Mesendoderm (in vitro differentiated cells): ENCODE data around the gene ABO.

ENCODE experiments used
- DNase-seq: peaks from one replicate; pipeline ENCODE4 v3.0.0; 2013
- H2AK5ac ChIP-seq: 2 replicates; pipeline ENCODE4 v1.6.1; 2013; ENCODE audit warnings: low read length, inconsistent platforms
- H2BK120ac ChIP-seq: 2 replicates; pipeline ENCODE4 v1.6.1; 2013; ENCODE audit warnings: low read depth, mild to moderate bottlenecking, low read length, moderate library complexity, mixed read lengths
- H2BK15ac ChIP-seq: replicated peaks from 2 replicates; pipeline ENCODE4 v1.6.1; 2013; ENCODE audit warnings: low read depth, mild to moderate bottlenecking, moderate library complexity
- H2BK5ac ChIP-seq: 2 replicates; pipeline ENCODE4 v1.6.1; 2013; ENCODE audit warnings: low read length, inconsistent platforms
- H3K18ac ChIP-seq: 2 replicates; pipeline ENCODE4 v1.6.1; 2013; ENCODE audit warnings: mild to moderate bottlenecking, low read length, mixed read lengths
- H3K23ac ChIP-seq: one replicate; pipeline ENCODE4 v1.6.1; 2013; ENCODE audit warnings: low read length
- H3K27ac ChIP-seq: 2 replicates; pipeline ENCODE4 v1.5.1; 2013; ENCODE audit warnings: low read depth, mild to moderate bottlenecking, inconsistent platforms, low read length, moderate library complexity
- H3K27me3 ChIP-seq: 2 replicates; pipeline ENCODE4 v1.6.1; 2013; ENCODE audit warnings: low read length, control low read depth, mild to moderate bottlenecking, inconsistent platforms; ENCODE audit not compliant: insufficient read depth, poor library complexity
- H3K36me3 ChIP-seq: 2 replicates; pipeline ENCODE4 v1.6.1; 2013; ENCODE audit warnings: low read length, inconsistent platforms; ENCODE audit not compliant: control insufficient read depth, insufficient read depth
- H3K4ac ChIP-seq: one replicate; pipeline ENCODE4 v1.6.1; 2013; ENCODE audit warnings: low read depth, mild to moderate bottlenecking, low read length, moderate library complexity
- H3K4me1 ChIP-seq: 2 replicates; pipeline ENCODE4 v1.6.1; 2013; ENCODE audit warnings: low read depth, low read length, inconsistent platforms; ENCODE audit not compliant: control insufficient read depth
- H3K4me2 ChIP-seq: 2 replicates; pipeline ENCODE4 v1.6.1; 2013; ENCODE audit warnings: low read length
- H3K4me3 ChIP-seq: 2 replicates; pipeline ENCODE4 v1.5.1; 2013; ENCODE audit warnings: mild to moderate bottlenecking, low read length
- H3K56ac ChIP-seq: one replicate; pipeline ENCODE4 v1.6.1; 2013; ENCODE audit warnings: low read length
- H3K79me1 ChIP-seq: 2 replicates; pipeline ENCODE4 v1.6.1; 2013; ENCODE audit warnings: low read length, inconsistent platforms
- H3K79me2 ChIP-seq: 2 replicates; pipeline ENCODE4 v1.6.1; 2013; ENCODE audit warnings: mild to moderate bottlenecking, low read length; ENCODE audit not compliant: control insufficient read depth, insufficient read depth
- H3K9ac ChIP-seq: 2 replicates; pipeline ENCODE4 v1.6.1; 2013; ENCODE audit warnings: low read length, inconsistent platforms
- H4K5ac ChIP-seq: one replicate; pipeline ENCODE4 v1.6.1; 2013; ENCODE audit warnings: low read length
- H4K8ac ChIP-seq: one replicate; pipeline ENCODE4 v1.6.1; 2013; ENCODE audit warnings: low read depth, mild to moderate bottlenecking, control low read depth, low read length, moderate library complexity
- WGBS: extraction: QIAGEN DNeasy Blood & Tissue Kit; methylation state at CpG from one replicate; pipeline ENCODE4 v1.1.7; 2013; ENCODE audit warnings: low lambda C conversion rate, missing lambda C conversion rate; ENCODE audit not compliant: insufficient coverage; ENCODE audit errors: extremely low coverage; 5-methylcytosine and 5-hydroxymethylcytosine counted together

The ABO gene

DNA sequence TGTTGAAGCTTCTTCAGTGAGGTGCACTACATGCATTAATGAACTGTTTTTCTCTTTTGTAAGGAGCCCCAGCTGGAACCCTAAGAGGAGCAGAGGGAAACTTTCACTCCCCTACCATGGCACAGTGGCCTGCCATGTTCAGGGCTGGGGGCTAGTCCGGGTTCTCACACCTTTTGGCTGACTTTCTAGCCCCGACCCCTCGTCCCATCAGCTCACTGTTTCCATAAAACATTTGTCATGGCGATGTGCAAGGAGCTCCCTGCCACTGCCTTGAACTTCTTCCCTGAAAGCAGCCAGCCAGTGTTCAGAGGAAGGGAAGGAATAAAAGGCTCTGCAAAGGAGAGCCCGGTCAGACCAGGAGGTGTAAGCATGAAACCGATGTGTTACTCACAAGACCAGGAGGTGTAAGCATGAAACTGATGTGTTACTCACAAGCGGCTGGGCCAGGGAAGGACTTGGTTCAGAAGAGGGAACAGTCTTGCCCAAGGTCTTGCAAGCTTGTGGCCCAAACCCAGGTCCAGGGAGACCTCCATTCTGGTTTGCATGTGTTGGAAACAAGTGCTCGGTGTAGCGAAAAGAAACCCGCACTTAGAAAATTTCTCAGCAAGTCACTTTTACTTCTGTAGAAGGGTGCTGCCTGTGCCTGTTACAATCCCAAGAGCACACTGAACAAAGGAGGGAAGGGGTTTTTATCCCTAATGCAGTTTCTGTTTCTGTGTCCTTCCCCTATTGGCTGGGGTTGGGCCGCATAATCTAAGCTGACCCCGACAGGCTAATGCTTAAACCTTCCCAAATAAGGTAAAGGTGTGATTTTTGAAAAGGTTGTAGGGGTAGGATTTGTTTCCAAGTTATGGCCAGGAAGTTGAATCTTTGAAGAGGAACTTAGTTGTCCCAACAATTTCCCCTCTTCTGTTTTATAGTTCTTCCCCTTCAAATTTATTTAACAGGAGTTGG is 3.4 kb upstream of the ABO start:
- no peak overlapping the region for H3K4ac ChIP-seq
- H3K27ac ChIP-seq = no peak overlapping the region
- H3K4me1 ChIP-seq = no peaks in the 10 kb centered on the region
- peak; percentile 7 for DNase-seq
- no peak overlapping the region for H2BK5ac ChIP-seq
- no peak overlapping the region for H3K18ac ChIP-seq
- no peak overlapping the region for H4K5ac ChIP-seq
- H3K36me3 ChIP-seq = no peaks in the 10 kb centered on the region
- no peak overlapping the region for H3K56ac ChIP-seq
- H3K4me2 ChIP-seq = no peak overlapping the region
- H3K4me3 ChIP-seq = no peak overlapping the region
- no peak overlapping the region for H4K8ac ChIP-seq
- WGBS = no CpG with 5 or more reads among the region's 12 CpGs
- H3K27me3 ChIP-seq = peaks cover 22% of the 10 kb centered on the region
- no peak overlapping the region for H2BK120ac ChIP-seq
- no peak overlapping the region for H2AK5ac ChIP-seq
- no peaks in the 10 kb centered on the region for H3K79me2 ChIP-seq
- H3K79me1 ChIP-seq = no peaks in the 10 kb centered on the region
- no peak overlapping the region for H3K23ac ChIP-seq
- no peak overlapping the region for H3K9ac ChIP-seq
- no peak overlapping the region for H2BK15ac ChIP-seq

DNA sequence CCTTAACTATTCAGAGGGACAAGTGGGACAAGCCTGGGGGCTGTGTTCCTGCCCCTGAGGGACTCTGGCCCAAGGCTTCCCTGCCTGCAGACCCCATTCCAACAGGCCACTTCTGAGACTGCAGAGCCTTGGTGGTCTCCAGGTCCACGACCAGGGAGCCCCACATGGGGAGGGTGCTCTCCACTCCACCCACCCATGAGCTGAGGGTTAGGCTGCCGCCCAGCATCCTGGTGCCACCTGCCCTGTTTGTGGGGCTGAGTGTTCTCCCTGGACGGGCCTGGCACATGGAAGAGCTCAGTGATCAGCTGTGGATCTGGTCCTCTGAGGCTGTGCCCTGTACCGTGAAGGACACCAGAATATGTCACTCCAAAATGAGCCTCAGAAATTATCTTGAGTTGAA is 2.5 kb upstream of the ABO start:
- Histone ChIP-seq H3K79me2 (no peaks in the 10 kb centered on the region), H3K27ac (no peak overlapping the region), H2BK15ac (no peak overlapping the region), H4K8ac (no peak overlapping the region), H3K9ac (no peak overlapping the region), H3K4me1 (no peaks in the 10 kb centered on the region), H3K27me3 (peaks cover 27% of the 10 kb centered on the region), H3K79me1 (no peaks in the 10 kb centered on the region), H3K36me3 (no peaks in the 10 kb centered on the region), H2AK5ac (no peak overlapping the region), H4K5ac (no peak overlapping the region), H3K4me3 (no peak overlapping the region), H2BK5ac (no peak overlapping the region), H3K4ac (no peak overlapping the region), H2BK120ac (no peak overlapping the region), H3K23ac (no peak overlapping the region), H3K56ac (no peak overlapping the region), H3K4me2 (no peak overlapping the region), H3K18ac (no peak overlapping the region)
- no CpG with 5 or more reads among the region's 4 CpGs for WGBS
- no peak for DNase-seq

DNA sequence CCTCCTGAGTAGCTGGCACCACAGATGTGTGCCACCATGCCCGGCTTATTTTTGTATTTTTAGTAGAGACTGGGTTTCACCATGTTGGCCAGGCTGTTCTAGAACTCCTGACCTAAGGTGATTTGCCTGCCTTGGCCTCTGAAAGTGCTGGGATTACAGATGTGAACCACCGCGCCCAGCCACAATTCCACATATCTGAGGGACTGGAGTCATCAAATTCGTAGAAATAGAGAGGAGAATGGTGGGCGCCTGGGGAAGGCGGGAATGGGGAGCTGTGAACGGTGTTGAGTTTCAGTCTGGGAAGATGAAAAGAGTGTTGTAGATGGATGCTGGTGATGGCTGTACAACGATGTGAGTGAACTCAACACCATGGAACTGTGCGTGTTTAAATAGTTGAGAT is 1.9 kb upstream of the ABO start:
- no peak overlapping the region for H2AK5ac ChIP-seq
- DNase-seq = no peak
- H3K36me3 ChIP-seq = no peaks in the 10 kb centered on the region
- no peak overlapping the region for H3K18ac ChIP-seq
- peaks cover 27% of the 10 kb centered on the region for H3K27me3 ChIP-seq
- H2BK120ac ChIP-seq = no peak overlapping the region
- H3K9ac ChIP-seq = no peak overlapping the region
- no peak overlapping the region for H3K4me3 ChIP-seq
- H3K27ac ChIP-seq = no peak overlapping the region
- no peak overlapping the region for H3K23ac ChIP-seq
- H2BK5ac ChIP-seq = no peak overlapping the region
- WGBS = no CpG with 5 or more reads among the region's 9 CpGs
- no peaks in the 10 kb centered on the region for H3K79me2 ChIP-seq
- H4K8ac ChIP-seq = no peak overlapping the region
- H4K5ac ChIP-seq = no peak overlapping the region
- H3K56ac ChIP-seq = no peak overlapping the region
- H3K79me1 ChIP-seq = no peaks in the 10 kb centered on the region
- no peak overlapping the region for H3K4ac ChIP-seq
- H3K4me1 ChIP-seq = no peaks in the 10 kb centered on the region
- H2BK15ac ChIP-seq = no peak overlapping the region
- H3K4me2 ChIP-seq = no peak overlapping the region

DNA sequence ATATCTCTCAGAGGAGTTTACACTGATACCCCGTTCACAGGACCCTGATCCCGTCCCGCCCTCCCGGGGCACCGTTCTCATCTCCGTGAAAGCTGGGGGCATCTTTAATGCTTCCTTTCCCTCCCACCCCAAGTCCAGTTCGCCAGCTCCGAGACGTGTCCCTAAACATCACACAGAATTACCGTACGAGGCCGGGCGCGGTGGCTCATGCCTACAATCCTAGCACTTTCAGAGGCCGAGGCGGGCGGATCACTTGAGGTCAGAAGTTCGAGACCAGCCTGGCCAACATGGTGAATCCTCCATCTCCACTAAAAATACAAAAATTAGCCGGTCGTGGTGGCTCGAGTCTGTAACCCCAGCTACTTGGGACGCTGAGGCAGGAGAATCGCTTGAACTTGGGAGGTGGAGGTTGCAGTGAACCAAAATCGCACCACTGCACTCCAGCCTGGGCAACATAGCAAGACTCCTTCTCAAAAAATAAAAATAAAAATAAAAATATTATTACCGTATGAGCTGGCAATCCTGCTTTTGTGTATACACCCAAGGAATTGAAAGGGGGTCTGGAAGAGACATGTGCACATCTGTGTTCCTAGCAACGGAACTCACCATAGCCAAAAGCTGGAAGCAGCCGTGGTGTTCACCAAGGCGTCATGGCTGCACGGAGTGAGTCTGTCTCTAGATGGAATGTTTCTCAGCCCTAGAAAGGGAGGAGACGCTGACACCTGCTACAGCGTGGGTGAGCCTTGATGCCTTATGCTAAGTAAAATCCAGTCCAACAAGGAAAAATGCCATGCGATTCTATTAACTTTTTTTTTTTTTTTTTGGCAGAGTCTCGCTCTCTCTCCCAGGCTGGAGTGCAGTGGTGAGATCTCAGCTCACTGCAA is 1.2 kb upstream of the ABO start:
- peaks cover 27% of the 10 kb centered on the region for H3K27me3 ChIP-seq
- H3K4me3 ChIP-seq = no peak overlapping the region
- H3K36me3 ChIP-seq = no peaks in the 10 kb centered on the region
- no peaks in the 10 kb centered on the region for H3K79me1 ChIP-seq
- H3K4ac ChIP-seq = no peak overlapping the region
- H4K5ac ChIP-seq = no peak overlapping the region
- no peak overlapping the region for H2BK15ac ChIP-seq
- no peaks in the 10 kb centered on the region for H3K4me1 ChIP-seq
- no peak overlapping the region for H2AK5ac ChIP-seq
- WGBS = no CpG with 5 or more reads among the region's 33 CpGs
- no peak overlapping the region for H3K56ac ChIP-seq
- H2BK120ac ChIP-seq = no peak overlapping the region
- H3K9ac ChIP-seq = no peak overlapping the region
- H4K8ac ChIP-seq = no peak overlapping the region
- no peak for DNase-seq
- H3K4me2 ChIP-seq = no peak overlapping the region
- H2BK5ac ChIP-seq = no peak overlapping the region
- H3K27ac ChIP-seq = no peak overlapping the region
- no peak overlapping the region for H3K23ac ChIP-seq
- no peaks in the 10 kb centered on the region for H3K79me2 ChIP-seq
- H3K18ac ChIP-seq = no peak overlapping the region

DNA sequence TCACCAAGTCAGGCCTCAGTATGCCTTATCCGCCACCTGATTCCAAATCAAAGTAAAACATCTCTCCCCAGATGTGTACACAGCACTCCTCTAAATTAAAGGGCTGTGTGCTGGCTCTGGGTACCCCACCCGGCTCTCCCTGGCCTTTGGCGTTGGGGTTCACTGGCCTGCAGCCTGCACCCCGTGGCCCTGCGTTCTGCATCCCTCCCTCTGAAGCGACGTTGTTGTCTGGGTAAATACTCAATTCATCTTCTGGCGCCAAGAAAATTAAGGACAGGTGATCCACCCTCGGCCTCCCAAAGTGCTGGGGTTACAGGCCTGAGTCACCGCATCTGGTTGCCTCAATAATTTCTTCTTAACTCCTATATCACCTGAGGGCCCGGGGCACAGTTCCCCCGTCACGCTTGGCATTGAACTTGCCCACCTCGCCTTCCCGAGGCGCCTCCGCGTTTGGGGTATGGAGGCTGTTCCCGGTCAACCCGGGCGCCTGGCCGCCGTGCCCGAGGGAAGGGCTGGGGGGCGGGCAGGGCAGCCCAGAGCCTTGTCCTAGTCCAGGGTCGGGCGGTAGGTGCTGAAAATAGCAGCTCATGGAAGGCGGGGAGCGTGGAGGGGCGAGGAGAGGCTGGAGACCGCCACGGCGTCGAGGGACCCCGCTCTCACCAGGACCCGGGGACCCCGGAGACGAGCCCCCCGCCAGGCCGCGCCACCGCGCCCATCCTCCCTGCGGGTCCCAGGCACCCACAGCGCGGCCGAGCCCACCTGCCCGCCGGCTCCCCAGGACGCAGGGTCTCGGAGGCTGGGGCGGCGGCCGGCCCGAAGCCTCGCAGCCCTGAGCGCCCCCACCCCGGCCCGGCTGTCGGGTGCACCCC is 531 bp downstream of the ABO start:
- WGBS = no CpG with 5 or more reads among the region's 60 CpGs
- H4K5ac ChIP-seq = no peak overlapping the region
- H4K8ac ChIP-seq = no peak overlapping the region
- no peak overlapping the region for H3K4me3 ChIP-seq
- H3K4me2 ChIP-seq = peak overlapping the region; percentile 40
- no peak overlapping the region for H3K27ac ChIP-seq
- H3K79me2 ChIP-seq = no peaks in the 10 kb centered on the region
- no peak overlapping the region for H2AK5ac ChIP-seq
- H3K4me1 ChIP-seq = no peaks in the 10 kb centered on the region
- no peak overlapping the region for H3K23ac ChIP-seq
- no peak for DNase-seq
- no peaks in the 10 kb centered on the region for H3K36me3 ChIP-seq
- H3K79me1 ChIP-seq = no peaks in the 10 kb centered on the region
- H3K56ac ChIP-seq = peak overlapping the region; percentile 42
- H3K4ac ChIP-seq = no peak overlapping the region
- no peak overlapping the region for H2BK5ac ChIP-seq
- H3K9ac ChIP-seq = peak overlapping the region; percentile 38
- H2BK120ac ChIP-seq = no peak overlapping the region
- no peak overlapping the region for H2BK15ac ChIP-seq
- no peak overlapping the region for H3K18ac ChIP-seq
- H3K27me3 ChIP-seq = peaks cover 27% of the 10 kb centered on the region
